GM12865 (cell line): ENCODE data around the gene ADAM22.

ENCODE experiments used
- DNase-seq: peaks from one replicate; pipeline ENCODE4 v3.0.0; 2010; ENCODE audit warnings: low read depth
- H3K4me3 ChIP-seq: 2 replicates; pipeline ENCODE4 v1.5.1; 2011; ENCODE audit warnings: mild to moderate bottlenecking, low read depth, low read length, control low read depth
- TF ChIP-seq, protein P1 (sequence below): IDR thresholded peaks from 2 replicates; pipeline ENCODE4 v1.5.1; 2011; ENCODE audit warnings: low read length, control low read depth, low read depth, inconsistent platforms; ENCODE audit not compliant: insufficient read depth; ENCODE audit errors: missing control alignments

Gene ADAM22

DNA sequence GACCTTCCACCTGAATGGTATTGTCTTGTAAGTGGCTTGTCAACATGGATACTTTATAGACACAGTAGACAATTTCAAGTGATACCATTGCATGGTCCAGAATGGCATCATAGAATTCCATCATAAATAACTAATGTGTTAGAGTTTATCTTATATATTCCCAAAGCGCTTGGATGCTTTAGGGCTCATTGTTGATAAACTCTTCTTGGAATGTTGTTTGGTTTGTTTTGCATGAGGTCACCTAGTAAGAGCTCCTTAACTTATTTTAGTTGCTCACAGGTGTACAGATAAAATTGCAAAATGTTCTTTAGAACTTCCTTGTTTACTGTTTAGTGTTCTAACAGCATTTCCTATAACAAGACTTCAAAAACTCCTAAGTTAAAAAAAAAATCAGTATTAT, 249.0 kb downstream of the ADAM22 start:
- DNase-seq, result no peak
- no peak overlapping the region for H3K4me3 ChIP-seq
- TF ChIP-seq, protein P1, sequence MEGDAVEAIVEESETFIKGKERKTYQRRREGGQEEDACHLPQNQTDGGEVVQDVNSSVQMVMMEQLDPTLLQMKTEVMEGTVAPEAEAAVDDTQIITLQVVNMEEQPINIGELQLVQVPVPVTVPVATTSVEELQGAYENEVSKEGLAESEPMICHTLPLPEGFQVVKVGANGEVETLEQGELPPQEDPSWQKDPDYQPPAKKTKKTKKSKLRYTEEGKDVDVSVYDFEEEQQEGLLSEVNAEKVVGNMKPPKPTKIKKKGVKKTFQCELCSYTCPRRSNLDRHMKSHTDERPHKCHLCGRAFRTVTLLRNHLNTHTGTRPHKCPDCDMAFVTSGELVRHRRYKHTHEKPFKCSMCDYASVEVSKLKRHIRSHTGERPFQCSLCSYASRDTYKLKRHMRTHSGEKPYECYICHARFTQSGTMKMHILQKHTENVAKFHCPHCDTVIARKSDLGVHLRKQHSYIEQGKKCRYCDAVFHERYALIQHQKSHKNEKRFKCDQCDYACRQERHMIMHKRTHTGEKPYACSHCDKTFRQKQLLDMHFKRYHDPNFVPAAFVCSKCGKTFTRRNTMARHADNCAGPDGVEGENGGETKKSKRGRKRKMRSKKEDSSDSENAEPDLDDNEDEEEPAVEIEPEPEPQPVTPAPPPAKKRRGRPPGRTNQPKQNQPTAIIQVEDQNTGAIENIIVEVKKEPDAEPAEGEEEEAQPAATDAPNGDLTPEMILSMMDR, result no peak

DNA sequence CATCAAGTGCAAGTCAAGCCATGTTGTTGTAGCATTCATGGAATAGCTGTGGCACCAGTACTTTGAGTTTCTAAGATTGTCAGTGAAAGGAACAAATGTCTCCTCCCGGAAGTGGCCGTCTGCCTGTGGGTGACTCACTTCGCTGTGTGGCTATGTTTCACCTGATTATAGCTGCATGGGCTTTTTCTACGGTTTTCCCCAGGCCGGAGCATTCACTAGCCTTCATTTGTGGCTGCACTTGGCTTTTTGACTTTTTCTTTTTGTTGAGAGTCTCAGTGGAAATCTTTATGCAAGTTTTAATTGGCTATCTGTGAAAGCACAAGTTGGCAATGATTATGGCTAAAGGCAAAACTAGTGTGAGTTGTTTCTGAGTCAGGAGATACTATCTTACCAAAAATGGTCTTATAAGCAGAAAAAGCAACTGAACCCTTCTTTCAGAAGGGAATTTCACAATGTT, 250.8 kb downstream of the ADAM22 start:
- H3K4me3 ChIP-seq, result no peak overlapping the region
- DNase-seq, result peak; percentile 79
- TF ChIP-seq, protein P1, result no peak

DNA sequence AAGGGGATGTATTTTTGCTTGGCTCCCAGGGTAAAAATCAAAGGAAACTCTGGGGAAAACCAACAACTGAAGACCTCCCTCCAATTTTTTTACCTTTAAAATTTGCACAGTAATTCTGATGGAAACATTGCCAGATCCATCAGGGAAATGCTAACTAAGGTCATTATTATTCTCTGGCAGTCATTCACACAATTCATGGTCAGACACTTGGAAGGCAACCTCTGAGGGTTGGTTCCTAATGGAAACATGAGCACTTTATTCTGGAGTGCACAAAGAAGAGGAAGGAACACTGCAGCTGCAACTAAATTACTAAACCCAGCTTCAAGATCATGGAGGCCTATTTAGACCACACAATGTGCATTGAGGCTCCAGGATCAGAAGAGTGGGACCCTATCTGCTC, 251.6 kb downstream of the ADAM22 start:
- no peak overlapping the region for H3K4me3 ChIP-seq
- no peak for DNase-seq
- TF ChIP-seq, protein P1, result no peak

DNA sequence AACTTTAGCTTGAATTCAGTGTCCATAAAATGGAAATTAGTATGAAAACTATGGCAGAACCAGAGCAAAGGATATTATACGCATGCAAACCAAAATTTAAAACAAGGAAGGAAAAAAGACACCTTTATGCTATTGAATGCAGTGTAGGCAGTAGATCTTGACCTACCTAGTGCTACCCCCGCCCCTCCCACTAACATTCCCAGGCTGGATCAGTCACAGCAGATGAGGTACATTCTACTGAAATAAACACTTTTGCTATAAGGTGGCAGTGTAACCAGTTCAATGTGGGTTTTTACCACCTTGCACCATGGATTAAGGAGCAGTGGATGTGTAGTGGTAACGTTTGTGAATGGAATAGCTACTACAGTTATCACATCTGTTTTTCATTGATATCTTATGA, 257.9 kb downstream of the ADAM22 start:
- TF ChIP-seq, protein P1, result no peak
- DNase-seq, result no peak
- no peak overlapping the region for H3K4me3 ChIP-seq

DNA sequence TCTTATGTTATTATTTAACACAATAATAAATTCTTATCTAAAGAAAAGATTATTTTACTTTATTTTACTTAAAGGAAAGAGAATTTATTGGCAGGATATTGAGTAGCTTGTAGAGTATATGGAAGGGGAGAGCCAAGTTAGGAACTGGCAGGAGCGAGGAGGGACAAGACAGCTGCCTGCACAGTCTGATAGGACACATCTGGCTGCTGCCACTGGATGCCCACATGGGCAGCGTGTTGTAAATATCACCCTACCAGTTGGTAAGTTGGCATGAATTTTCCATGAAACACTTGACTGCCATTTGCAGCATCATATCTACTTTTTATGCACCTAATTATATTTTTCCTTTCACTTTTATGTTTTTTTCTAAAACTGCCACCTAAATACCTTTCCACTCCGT, 266.2 kb downstream of the ADAM22 start:
- H3K4me3 ChIP-seq, result no peak overlapping the region
- TF ChIP-seq, protein P1, result no peak
- no peak for DNase-seq

DNA sequence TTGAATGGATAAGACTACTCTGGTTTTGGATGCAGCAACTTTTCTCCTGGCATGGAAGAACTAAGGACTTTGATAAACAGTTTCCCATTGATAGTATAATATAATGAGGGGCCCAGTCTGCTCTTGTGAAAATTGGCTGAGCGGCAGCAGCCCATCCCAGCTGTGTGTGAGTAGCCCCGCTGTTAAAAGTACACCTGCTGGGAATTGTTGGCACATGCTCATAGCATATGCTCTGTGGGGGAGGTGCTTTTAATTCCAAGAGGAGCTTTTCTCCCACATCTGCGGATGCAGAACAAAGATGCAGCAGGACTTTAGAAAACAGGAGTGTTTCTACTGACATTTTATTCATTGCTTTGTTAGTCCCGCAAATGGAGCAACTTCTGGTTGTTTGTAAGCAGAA, 266.7 kb downstream of the ADAM22 start:
- DNase-seq, result no peak
- TF ChIP-seq, protein P1, result no peak
- H3K4me3 ChIP-seq, result no peak overlapping the region

DNA sequence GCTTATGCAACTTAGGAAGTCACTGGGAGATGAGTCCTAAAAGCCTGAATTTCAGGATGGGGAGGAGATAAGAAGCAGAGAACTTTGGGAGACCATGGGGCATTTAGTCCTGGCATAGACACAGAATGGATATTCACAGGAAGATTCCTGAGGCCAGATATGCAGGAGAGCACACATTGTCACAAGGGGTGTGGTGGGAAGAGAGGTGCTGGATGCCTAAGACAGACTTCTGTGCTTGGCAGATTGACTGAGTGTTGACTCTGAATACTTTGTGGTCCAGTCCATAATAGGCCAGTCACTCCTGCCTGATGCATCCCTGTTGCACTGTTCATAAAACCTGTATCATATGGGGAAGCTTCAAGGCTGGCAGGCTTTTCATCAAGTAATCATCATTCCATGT, 267.3 kb downstream of the ADAM22 start:
- no peak overlapping the region for H3K4me3 ChIP-seq
- no peak for DNase-seq
- TF ChIP-seq, protein P1, result no peak
